Stomach (tissue), 9 donors: ENCODE data around the gene SLC52A1. TPM values are rescaled to one million over a fixed set of nuclear protein-coding genes. Genes with fewer than 3 reads are reported as not detected.

Experiments used
- DNase-seq, 2 donors: peaks; one replicate each; pipeline versions ENCODE4 v3.0.0 to v3.0.0-alpha.2; 2013 to 2019
- H3K27ac ChIP-seq, 5 donors: fragments of 200-600 bp in 4 of 5; sonication (generic) in 4 of 5; one replicate each; pipeline ENCODE4 v1.5.1; 2013 to 2019; ENCODE audit warnings: mild to moderate bottlenecking in 1 of 5, moderate library complexity in 1 of 5
- H3K27me3 ChIP-seq, 3 donors: fragments of 200-600 bp; sonication (generic); one replicate each; pipeline ENCODE4 v1.5.1; 2017 to 2019; ENCODE audit warnings: mixed run types in 1 of 3
- H3K36me3 ChIP-seq, 4 donors: fragments of 200-600 bp; sonication (generic); 1 replicate in 3 of 4; 2 replicates in 1 of 4; pipeline ENCODE4 v1.5.1; 2016 to 2019
- H3K4me1 ChIP-seq, 4 donors: fragments of 200-600 bp; sonication (generic); one replicate each; pipeline ENCODE4 v1.5.1; 2016 to 2019
- H3K4me3 ChIP-seq, 4 donors: fragments of 200-600 bp; sonication (generic) in 3 of 4; one replicate each; pipeline ENCODE4 v1.5.1; 2016 to 2019; ENCODE audit warnings: mild to moderate bottlenecking in 1 of 4
- H3K9me3 ChIP-seq, 4 donors: fragments of 200-600 bp; sonication (generic); one replicate each; pipeline ENCODE4 v1.5.1; 2016 to 2019
- EP300 ChIP-seq: sonication (generic); formaldehyde crosslinking; IDR thresholded peaks from one replicate; pipeline ENCODE4 v1.6.1; 2017; ENCODE audit warnings: antibody characterized with exemption
- POLR2A ChIP-seq, 4 donors: fragments of 450-650 bp; IDR thresholded peaks; one replicate each; pipeline ENCODE4 v1.6.1; 2016; ENCODE audit warnings: antibody characterized with exemption in 4 of 4, control low read depth in 2 of 4, mild to moderate bottlenecking in 1 of 4, moderate library complexity in 1 of 4
- POLR2AphosphoS5 ChIP-seq, 3 donors: sonication (generic); formaldehyde crosslinking; IDR thresholded peaks; one replicate each; pipeline ENCODE4 v1.6.1; 2016; ENCODE audit warnings: antibody characterized with exemption in 3 of 3
- WGBS, 5 donors: extraction: QIAGEN DNeasy Blood & Tissue Kit in 3 of 5; methylation state at CpG; one replicate each; pipeline versions ENCODE4 v1.1.5 to v1.1.7; 2013 to 2018; 5-methylcytosine and 5-hydroxymethylcytosine counted together
- intact Hi-C: fragments of 100-400 bp; cut with DNase I; formaldehyde crosslinking; loops from one replicate; pipeline ENCODE4 v1.15.1; 2023; ENCODE audit warnings: low total_unique reads
- polyA plus RNA-seq, 3 donors: library from polyadenylated mRNA; stranded (reverse); fragments of 200-250 nt; gene quantifications; one replicate each; pipeline ENCODE4 v1.2.3, GENCODE V29; 2013
- total RNA-seq, 5 donors: library from RNA; depleted of rRNA; stranded (reverse); fragments of >200 nt; gene quantifications; one replicate each; pipeline versions ENCODE4 v1.1.0 to v1.2.3, GENCODE V29; 2014 to 2016
- TF ChIP-seq, protein P1 (sequence below), 7 experiments: fragments of 450-650 bp in 4 of 7; fragments of 200-600 bp in 3 of 7; sonication (generic) in 3 of 7; IDR thresholded peaks; one replicate each; pipeline ENCODE4 v1.5.1; 2016 to 2019; ENCODE audit warnings: antibody characterized with exemption in 7 of 7, control low read depth in 2 of 7, mild to moderate bottlenecking in 1 of 7
- donor health status: healthy with polysubstance abuse.
- donor health status: Bipolar disorder and iron deficiency.
- donor health status: healthy.

Gene SLC52A1
- total and polyA plus RNA-seq, 8 donors: 1.0 TPM; not detected in 7

DNA sequence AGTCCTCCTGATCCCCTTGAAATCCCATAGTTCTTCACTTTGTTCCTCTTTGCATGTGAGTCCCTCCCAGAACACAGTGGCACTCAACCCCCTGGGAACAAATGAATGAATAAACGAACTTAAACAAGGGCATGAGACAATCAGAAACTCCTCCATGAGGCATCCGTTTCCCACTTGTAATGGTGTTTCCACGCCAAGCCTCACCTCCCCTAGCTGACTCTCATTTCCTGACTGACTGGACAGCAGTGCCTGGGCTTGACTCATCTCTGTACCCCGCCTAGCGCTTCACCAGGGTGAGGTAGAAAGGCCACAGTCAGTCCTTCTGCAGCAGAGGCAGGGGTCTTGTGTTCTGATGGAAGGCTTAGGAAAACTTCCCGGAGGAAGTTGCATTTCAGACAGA lies 23.3 kb downstream of the SLC52A1 start:
- H3K36me3 ChIP-seq: peaks cover 77 to 100% (median 99%) of the 10 kb centered on the region in 4 donors
- H3K9me3 ChIP-seq: no peaks in the 10 kb centered on the region
- H3K27ac ChIP-seq: no peak overlapping the region
- DNase-seq: no peak
- H3K4me3 ChIP-seq: no peak overlapping the region
- no peaks in the 10 kb centered on the region for H3K4me1 ChIP-seq
- TF ChIP-seq POLR2A (IDR thresholded peaks at IDR 0.05) (no peak), POLR2AphosphoS5 (IDR thresholded peaks at IDR 0.05) (no peak), EP300 (no peak)
- TF ChIP-seq, protein P1, sequence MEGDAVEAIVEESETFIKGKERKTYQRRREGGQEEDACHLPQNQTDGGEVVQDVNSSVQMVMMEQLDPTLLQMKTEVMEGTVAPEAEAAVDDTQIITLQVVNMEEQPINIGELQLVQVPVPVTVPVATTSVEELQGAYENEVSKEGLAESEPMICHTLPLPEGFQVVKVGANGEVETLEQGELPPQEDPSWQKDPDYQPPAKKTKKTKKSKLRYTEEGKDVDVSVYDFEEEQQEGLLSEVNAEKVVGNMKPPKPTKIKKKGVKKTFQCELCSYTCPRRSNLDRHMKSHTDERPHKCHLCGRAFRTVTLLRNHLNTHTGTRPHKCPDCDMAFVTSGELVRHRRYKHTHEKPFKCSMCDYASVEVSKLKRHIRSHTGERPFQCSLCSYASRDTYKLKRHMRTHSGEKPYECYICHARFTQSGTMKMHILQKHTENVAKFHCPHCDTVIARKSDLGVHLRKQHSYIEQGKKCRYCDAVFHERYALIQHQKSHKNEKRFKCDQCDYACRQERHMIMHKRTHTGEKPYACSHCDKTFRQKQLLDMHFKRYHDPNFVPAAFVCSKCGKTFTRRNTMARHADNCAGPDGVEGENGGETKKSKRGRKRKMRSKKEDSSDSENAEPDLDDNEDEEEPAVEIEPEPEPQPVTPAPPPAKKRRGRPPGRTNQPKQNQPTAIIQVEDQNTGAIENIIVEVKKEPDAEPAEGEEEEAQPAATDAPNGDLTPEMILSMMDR (IDR thresholded peaks at IDR 0.05): no peak
- no peaks in the 10 kb centered on the region for H3K27me3 ChIP-seq
- 80 to 85% (median 83%) methylated on average over 6 of the region's 6 CpGs for WGBS, 5 donors
- intact Hi-C loops: no loop called here

DNA sequence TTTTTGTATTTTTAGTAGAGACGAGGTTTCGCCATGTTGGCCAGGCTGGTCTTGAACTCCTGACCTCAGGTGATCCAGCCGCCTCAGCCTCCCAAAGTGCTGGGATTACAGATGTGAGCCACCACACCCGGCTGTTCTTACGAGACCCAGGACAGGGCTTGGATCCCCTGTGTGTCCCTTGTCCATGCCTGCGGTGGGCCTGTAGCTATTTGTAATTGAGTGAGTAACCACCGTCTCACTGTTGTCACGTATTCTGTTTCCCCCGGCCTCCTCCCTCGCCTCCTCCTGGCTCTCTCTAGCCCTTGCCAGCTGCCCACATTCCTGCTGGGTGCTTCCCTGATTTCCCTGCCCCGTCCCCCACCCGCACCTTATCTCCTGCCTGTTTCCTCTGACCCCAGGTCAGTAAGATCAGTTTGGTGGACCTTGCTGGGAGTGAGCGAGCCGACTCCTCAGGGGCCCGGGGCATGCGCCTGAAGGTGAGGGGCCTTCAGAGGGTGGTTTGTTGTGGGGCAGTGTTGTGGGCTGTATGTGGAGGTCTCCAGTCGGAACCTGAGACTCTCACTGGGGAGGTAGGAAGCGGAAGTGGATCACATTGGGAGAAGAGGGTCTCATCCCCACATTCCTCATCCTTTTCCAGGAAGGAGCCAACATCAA lies 31.9 kb downstream of the SLC52A1 start:
- no peak overlapping the region for H3K27ac ChIP-seq
- H3K9me3 ChIP-seq: no peaks in the 10 kb centered on the region
- DNase-seq: no peak
- H3K4me1 ChIP-seq: peaks cover 20 to 27% (median 23%) of the 10 kb centered on the region in 4 donors
- 89 to 94% (median 94%) methylated on average over 18 of the region's 18 CpGs for WGBS, 5 donors
- peaks cover 74 to 80% (median 79%) of the 10 kb centered on the region in 4 donors for H3K36me3 ChIP-seq
- H3K4me3 ChIP-seq: no peak overlapping the region
- TF ChIP-seq POLR2AphosphoS5 (IDR thresholded peaks at IDR 0.05) (no peak), EP300 (no peak), POLR2A (IDR thresholded peaks at IDR 0.05) (no peak)
- TF ChIP-seq, protein P1 (IDR thresholded peaks at IDR 0.05): no peak
- intact Hi-C loops: no loop called here
- H3K27me3 ChIP-seq: no peaks in the 10 kb centered on the region

DNA sequence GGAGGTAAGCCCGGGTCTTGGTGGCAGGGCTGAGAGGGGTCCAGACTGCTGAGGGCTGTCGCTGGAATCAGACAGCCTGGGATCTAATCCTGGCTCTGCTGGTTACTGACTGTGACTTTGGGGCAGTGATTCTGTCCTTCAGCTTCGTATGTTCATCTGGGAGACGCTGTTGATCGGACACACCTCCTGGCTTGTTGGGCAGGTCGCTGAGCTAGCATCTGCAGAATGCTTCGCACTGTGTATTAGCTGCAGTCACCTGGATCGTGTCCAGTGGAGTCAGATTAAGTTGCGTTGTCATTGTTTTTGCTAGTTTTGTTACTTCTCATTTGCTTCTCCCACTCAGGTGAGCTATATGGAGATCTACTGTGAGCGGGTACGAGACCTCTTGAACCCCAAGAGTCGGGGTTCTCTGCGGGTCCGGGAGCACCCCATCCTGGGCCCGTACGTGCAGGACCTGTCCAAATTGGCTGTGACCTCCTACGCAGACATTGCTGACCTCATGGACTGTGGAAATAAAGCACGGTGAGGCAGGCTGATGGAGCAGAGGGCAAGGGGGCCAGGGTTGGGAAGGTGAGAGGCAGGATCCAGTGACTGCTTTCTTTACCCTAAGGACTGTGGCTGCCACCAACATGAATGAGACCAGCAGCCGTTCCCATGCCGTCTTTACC lies 33.0 kb downstream of the SLC52A1 start:
- no peak overlapping the region for H3K27ac ChIP-seq
- 91 to 94% (median 93%) methylated on average over 20 of the region's 20 CpGs for WGBS, 5 donors
- no peak overlapping the region for H3K4me3 ChIP-seq
- peaks cover 20 to 27% (median 24%) of the 10 kb centered on the region in 4 donors for H3K4me1 ChIP-seq
- TF ChIP-seq POLR2AphosphoS5 (IDR thresholded peaks at IDR 0.05) (no peak), POLR2A (IDR thresholded peaks at IDR 0.05) (no peak), EP300 (no peak)
- TF ChIP-seq, protein P1 (IDR thresholded peaks at IDR 0.05): no peak
- no peaks in the 10 kb centered on the region for H3K27me3 ChIP-seq
- intact Hi-C loops: no loop called here
- H3K9me3 ChIP-seq: no peaks in the 10 kb centered on the region
- no peak for DNase-seq
- peaks cover 64 to 69% (median 68%) of the 10 kb centered on the region in 4 donors for H3K36me3 ChIP-seq

DNA sequence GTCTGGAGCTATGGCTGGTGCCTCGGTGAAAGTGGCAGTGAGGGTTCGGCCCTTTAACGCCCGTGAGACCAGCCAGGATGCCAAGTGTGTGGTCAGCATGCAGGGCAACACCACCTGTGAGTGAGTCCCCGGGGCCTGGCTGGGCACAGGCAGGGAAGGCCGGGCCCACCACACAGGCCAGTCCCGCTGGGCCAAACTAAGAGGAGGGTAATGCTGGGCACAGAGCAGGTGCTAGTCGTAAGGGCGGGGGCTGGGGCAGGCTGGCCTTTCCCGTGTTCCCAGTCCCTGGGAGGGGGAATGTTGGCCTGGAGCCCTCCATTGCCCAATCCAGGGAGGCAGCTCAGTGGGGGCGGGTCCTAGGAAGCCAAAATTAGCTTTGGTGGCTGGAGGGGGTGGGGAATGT lies 35.0 kb downstream of the SLC52A1 start:
- Histone ChIP-seq H3K27me3 (no peaks in the 10 kb centered on the region), H3K4me3 (peak overlapping the region; percentile 93 to 99 (median 98)), H3K27ac (peak overlapping the region in 4 of 5 donors; percentile 28 to 96 (median 92)), H3K4me1 (peaks cover 27 to 34% (median 32%) of the 10 kb centered on the region in 4 donors), H3K9me3 (no peaks in the 10 kb centered on the region), H3K36me3 (peaks cover 43 to 49% (median 48%) of the 10 kb centered on the region in 4 donors)
- TF ChIP-seq EP300 (no peak), POLR2AphosphoS5 (IDR thresholded peaks at IDR 0.05) (peak in 1 of 3 donors; percentile 7), POLR2A (IDR thresholded peaks at IDR 0.05) (no peak)
- TF ChIP-seq, protein P1 (IDR thresholded peaks at IDR 0.05): no peak
- intact Hi-C loops: no loop called here
- 50 to 68% (median 57%) methylated on average over 8 to 11 of the region's 11 CpGs for WGBS, 5 donors
- DNase-seq: peak in 1 of 2 donors; percentile 41
